Astrocyte of the spinal cord (primary cell): ENCODE measurements around the gene SPEF1.

ENCODE experiments used
- DNase-seq: peaks from one replicate; pipeline ENCODE4 v3.0.0; 2011; ENCODE audit warnings: low read depth, low spot score
- H3K4me3 ChIP-seq: 2 replicates; pipeline ENCODE4 v1.5.1; 2011; ENCODE audit warnings: low read depth, mild to moderate bottlenecking, low read length, moderate library complexity
- CTCF ChIP-seq: IDR thresholded peaks from 2 replicates; pipeline ENCODE4 v1.5.1; 2012; ENCODE audit warnings: low read depth, mild to moderate bottlenecking, low read length, inconsistent platforms
- in situ Hi-C: cut with HindIII; loops from 2 replicates; pipeline ENCODE4 v1.10.0; 2017; ENCODE audit warnings: low sequenced_read_pairs

SPEF1 gene

DNA sequence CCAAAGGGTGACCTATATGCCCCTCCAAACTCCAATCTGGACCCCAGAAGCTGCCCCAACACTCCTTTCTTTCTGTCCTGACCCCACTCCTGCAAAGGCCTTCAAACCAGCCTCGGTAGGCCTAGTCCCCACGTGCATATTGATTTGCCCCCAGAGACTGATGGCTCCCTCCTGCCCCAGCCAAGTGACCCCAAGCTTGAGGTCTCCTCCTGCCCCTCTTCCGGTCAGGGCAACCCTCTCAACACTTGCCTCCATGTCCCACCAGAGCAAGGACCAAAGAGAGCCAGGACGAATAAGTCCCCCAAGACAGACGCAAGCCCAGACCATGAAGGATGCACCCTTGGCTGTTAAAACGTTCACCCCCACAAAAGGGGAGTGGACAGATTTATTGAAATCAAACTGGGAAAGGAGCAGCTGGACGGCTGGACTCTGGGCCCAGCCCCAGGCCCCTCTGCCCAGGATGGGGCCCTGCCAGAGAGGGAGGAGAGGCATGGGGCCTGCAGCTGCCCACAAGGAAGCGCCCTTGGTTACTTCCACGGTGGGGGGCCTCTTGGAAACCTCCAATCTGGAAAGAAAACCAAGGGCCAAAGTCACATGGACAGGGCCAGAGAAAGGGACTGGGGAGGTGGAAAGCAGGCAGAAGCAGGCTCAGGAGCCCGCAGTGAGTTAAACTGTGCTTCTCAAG lies 2.4 kb upstream of the SPEF1 start:
- DNase-seq: no peak
- in situ Hi-C loops: no loop called here
- TF ChIP-seq CTCF: no peak
- H3K4me3 ChIP-seq: no peak overlapping the region

DNA sequence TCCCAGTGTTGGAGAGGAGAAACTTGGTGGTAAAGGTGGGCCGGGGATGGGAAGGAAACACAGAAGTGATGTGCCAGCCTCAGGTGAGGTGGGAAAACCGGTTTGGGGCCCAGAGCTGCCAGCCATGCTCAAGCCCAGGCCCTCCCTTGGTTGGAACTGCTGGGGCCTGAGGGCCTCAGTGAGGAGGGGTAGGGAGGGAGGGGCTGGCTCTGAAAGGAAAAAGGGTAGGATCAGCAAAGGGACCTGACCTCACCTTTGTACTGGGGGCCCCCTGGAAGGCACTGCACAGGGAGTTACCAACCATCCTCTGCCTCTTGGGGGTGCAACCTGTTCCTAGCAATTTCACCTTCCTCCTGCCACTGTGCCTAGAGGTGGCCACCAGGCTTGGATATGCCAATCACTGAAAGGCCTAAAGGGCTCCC lies 1.8 kb upstream of the SPEF1 start:
- DNase-seq: no peak
- no peak for TF ChIP-seq CTCF
- no peak overlapping the region for H3K4me3 ChIP-seq
- in situ Hi-C loops: no loop called here

- DNase-seq: no peak
- in situ Hi-C loops: no loop called here
- TF ChIP-seq CTCF: no peak
- H3K4me3 ChIP-seq: no peak overlapping the region
These were observed 1.3 kb upstream of the SPEF1 start for GRCh38 chr20:3782597-3782996.

GRCh38 chr20:3778976-3779375 lies 2.3 kb downstream of the SPEF1 start:
- no peak overlapping the region for H3K4me3 ChIP-seq
- in situ Hi-C loops: no loop called here
- no peak for DNase-seq
- no peak for TF ChIP-seq CTCF

DNA sequence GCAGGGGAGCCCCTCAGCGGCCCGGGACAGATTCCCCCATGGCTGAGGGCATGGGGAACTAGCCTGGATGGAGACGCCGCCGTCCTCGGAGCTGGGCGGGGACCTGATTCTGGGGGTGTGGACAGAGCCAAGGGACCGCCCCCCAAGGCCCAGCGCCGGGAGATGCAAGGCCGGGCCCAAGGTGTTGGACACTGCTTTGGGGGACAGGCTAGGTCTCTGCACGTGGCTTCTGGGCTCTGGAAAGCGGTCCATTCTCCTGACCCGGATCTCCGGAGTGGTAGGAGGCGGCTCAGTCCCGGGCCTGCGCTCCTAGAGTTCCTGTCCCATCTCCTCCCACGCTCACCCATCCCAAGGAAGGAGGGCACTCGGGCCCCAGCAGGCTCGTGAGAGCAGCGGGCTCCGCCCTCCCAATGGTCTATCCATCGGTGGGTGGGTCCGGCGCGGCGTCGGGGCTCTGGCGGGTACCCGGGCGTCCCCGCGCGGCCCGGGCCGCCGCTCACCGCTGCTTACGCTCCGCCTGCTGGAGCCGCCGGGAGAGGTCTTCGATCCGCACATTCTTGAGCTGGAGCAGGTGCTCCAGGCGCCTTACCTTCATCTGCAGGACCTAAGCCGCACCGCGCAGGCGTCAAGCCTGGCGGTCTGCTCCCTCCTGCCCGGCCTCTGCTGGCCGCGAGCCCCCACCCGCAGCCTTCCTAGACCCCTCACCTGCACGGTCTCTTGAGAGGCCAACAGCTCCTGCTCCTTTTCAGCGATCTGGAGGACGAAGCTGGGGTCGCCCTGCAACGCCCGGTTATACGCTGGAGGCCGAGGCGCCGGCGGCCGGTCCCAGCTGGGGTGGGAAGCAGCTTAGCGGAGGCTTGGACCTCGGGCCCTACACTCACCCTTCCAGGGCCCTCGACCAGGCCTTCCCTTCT lies 3.3 kb downstream of the SPEF1 start:
- H3K4me3 ChIP-seq: peak overlapping the region; percentile 42
- no peak for TF ChIP-seq CTCF
- DNase-seq: no peak
- in situ Hi-C loops: no loop called here

DNA sequence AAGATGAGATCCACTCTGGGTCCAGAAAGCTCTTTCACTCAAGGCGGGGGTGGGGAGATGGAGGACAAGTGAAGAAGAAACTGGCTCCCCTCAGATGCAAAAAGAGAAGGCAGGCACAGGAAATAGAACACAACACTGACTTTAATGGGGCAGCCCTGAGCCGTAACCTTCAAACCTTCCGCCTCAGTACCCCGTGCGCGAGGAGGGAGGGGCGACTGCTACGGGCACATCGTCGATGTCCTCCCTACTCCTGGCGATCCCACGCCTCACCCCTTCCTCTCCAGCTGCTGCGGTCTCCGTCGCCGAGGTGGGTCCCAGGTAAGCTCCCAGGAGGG lies 3.9 kb downstream of the SPEF1 start:
- in situ Hi-C loops: no loop called here
- no peak for TF ChIP-seq CTCF
- peak overlapping the region; percentile 42 for H3K4me3 ChIP-seq
- no peak for DNase-seq
